Colonic mucosa (tissue), 4 donors: ENCODE results near the gene XCR1. TPM values are rescaled to one million over a fixed set of nuclear protein-coding genes. Genes with fewer than 3 reads are reported as not detected.

Source experiments
- DNase-seq: peaks from one replicate; pipeline ENCODE4 v3.0.0-alpha.2; 2020
- H3K27ac ChIP-seq: fragments of 200-600 bp; one replicate; pipeline ENCODE4 v1.8.0; 2021
- H3K27me3 ChIP-seq: fragments of 200-600 bp; one replicate; pipeline ENCODE4 v1.8.0; 2021
- H3K36me3 ChIP-seq: fragments of 200-600 bp; one replicate; pipeline ENCODE4 v1.8.0; 2021
- H3K4me1 ChIP-seq: fragments of 200-600 bp; one replicate; pipeline ENCODE4 v1.8.0; 2021; ENCODE audit warnings: mild to moderate bottlenecking
- H3K4me3 ChIP-seq: fragments of 200-600 bp; one replicate; pipeline ENCODE4 v1.8.0; 2021
- H3K9ac ChIP-seq, 2 donors: one replicate each; pipeline ENCODE4 v1.7.0; 2013; ENCODE audit warnings: control low read depth in 2 of 2, low read depth in 2 of 2, low read length in 2 of 2
- H3K9me3 ChIP-seq: fragments of 200-600 bp; one replicate; pipeline ENCODE4 v1.8.0; 2021
- intact Hi-C: fragments of 100-400 bp; cut with DNase I; formaldehyde crosslinking; loops from one replicate; pipeline ENCODE4 v1.14.1; 2022
- total RNA-seq, 2 donors: library from RNA; stranded (reverse); fragmentation: NEBNext Ultra II Directional in 1 of 2; extraction: Animal tissue kit (Norgen Biotek cat#: 25700) in 1 of 2; gene quantifications; one replicate each; pipeline ENCODE4 v1.2.1, GENCODE V29; 2021
- TF ChIP-seq, protein P1 (sequence below): fragments of 200-600 bp; IDR thresholded peaks from one replicate; pipeline ENCODE4 v1.8.0; 2022; ENCODE audit warnings: antibody characterized with exemption, mild to moderate bottlenecking
- donor health status: healthy.
- donor health status: DM: no; HTN: no; CAD: no.
- donor health status: DM: no; HTN: no; CAD: no.

XCR1 gene
- total RNA-seq, 2 donors from 2014 or later = 0.05 to 0.17 TPM

- Histone ChIP-seq H3K4me1 (no peaks in the 10 kb centered on the region), H3K36me3 (peaks cover 24% of the 10 kb centered on the region), H3K9me3 (no peaks in the 10 kb centered on the region), H3K4me3 (no peak overlapping the region), H3K9ac (no peak overlapping the region), H3K27me3 (no peaks in the 10 kb centered on the region), H3K27ac (no peak overlapping the region)
- intact Hi-C loops = no loop called here
- no peak for DNase-seq
- TF ChIP-seq, protein P1, sequence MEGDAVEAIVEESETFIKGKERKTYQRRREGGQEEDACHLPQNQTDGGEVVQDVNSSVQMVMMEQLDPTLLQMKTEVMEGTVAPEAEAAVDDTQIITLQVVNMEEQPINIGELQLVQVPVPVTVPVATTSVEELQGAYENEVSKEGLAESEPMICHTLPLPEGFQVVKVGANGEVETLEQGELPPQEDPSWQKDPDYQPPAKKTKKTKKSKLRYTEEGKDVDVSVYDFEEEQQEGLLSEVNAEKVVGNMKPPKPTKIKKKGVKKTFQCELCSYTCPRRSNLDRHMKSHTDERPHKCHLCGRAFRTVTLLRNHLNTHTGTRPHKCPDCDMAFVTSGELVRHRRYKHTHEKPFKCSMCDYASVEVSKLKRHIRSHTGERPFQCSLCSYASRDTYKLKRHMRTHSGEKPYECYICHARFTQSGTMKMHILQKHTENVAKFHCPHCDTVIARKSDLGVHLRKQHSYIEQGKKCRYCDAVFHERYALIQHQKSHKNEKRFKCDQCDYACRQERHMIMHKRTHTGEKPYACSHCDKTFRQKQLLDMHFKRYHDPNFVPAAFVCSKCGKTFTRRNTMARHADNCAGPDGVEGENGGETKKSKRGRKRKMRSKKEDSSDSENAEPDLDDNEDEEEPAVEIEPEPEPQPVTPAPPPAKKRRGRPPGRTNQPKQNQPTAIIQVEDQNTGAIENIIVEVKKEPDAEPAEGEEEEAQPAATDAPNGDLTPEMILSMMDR = no peak
Observed at GRCh38 chr3:45967724-45968123, 59.6 kb downstream of the XCR1 start.

Other genes starting within 250 kb of the XCR1 start
- 1 to 10 TPM; 4.2 to 4.4 TPM for gene SLC6A20, start 230.9 kb downstream of the XCR1 start, total RNA-seq
- gene LZTFL1, start 185.4 kb downstream of the XCR1 start, total RNA-seq = 10 to 100 TPM; 10.5 to 11.4 TPM
- gene CCR9, start 140.9 kb downstream of the XCR1 start, total RNA-seq = under 1 TPM in 1 of 2 donors, not detected in 1; 0.13 TPM
- gene CXCR6, start 84.0 kb downstream of the XCR1 start, total RNA-seq = 1 to 10 TPM; 1.0 to 1.6 TPM
- 10 to 100 TPM; 21.7 to 30.8 TPM for gene FYCO1, start 31.7 kb downstream of the XCR1 start, total RNA-seq
- gene CCR1, start 180.8 kb upstream of the XCR1 start, total RNA-seq = 1 to 10 TPM in 1 of 2 donors, under 1 TPM in 1; 0.57 to 6.0 TPM
- gene CCR3, start 215.0 kb upstream of the XCR1 start, total RNA-seq = not detected